Measurements from ENCODE around the gene MDFI.

DNA sequence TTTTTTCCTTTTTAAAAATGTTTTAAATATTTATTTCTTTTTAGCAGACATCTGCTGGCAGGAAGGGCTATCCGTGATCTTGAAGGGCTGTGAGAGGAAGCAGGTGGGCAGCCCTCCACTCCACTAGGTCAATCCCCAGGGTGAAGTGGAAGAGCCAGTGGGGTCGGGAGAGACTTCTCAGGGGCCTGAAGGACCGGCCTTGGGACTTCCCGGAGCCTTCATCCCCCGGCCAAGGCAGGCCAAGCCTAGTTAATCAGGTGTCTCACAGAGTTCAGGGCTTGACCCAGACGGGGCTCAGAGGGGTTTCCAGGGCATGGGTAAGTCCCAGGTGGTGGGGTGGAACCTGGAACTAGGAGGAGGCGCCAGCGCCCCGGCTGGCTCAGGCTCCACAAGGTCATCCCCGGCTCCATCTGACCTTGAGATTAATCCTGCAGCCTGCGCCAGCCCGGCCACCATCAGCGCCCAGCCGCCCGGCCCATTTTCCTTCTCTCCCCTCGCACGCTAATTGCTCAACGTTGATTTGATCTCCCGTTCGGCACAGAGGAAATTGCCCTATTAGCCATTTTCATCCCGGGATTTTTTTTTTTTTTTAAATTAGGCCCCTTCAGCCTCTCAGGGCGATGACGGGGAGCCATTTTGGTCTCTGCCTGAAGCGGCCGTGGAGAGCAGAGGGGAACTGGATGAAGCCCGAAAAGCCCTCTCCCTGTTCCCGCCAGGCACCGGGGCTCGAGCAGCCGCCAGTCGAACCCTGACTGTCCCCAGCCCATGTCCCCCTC is 44.4 kb downstream of the MDFI start:
- TF ChIP-seq CTCF (IDR thresholded peaks at IDR 0.05) (peak in 2 of 12 donors; percentile 2 to 15), POLR2A (IDR thresholded peaks at IDR 0.05) (no peak)
